ENCODE results near the gene CHAC1. TPM values are rescaled to one million over a fixed set of nuclear protein-coding genes. Genes with fewer than 3 reads are reported as not detected.

Gene CHAC1
- polyA plus RNA-seq, 3 donors from 2014 or later: 0.77 TPM; not detected in 2

GRCh38 chr15:40927873-40928806 lies 25.1 kb upstream of the CHAC1 start:
- Mint-ChIP-seq H3K4me1 (peaks cover 57 to 58% of the 10 kb centered on the region in 2 donors), H3K27me3 (ENCODE audit: low read depth in 3 of 3) (peaks cover 13 to 27% (median 26%) of the 10 kb centered on the region in 3 donors), H3K9me3 (no peaks in the 10 kb centered on the region), H3K4me3 (peak overlapping the region; percentile 69 to 83 (median 81)), H3K27ac (no peak overlapping the region), H3K36me3 (peaks cover 0 to under 1% (median 0%) of the 10 kb centered on the region in 3 donors)
- peak in 2 of 3 donors; percentile 31 to 47 for DNase-seq

- no peak within 1 kb of the TSS for H3K27ac Mint-ChIP-seq
- DNase-seq: peak in 1 of 3 donors; percentile 20
- H3K4me3 Mint-ChIP-seq: peak within 1 kb of the TSS; percentile 69 to 83 (median 81)
- peaks cover 0 to 4% (median 0%) of the 10 kb centered on the region in 3 donors for H3K36me3 Mint-ChIP-seq
- H3K4me1 Mint-ChIP-seq: peaks cover 58% of the 10 kb centered on the region in 2 donors
- H3K9me3 Mint-ChIP-seq: no peaks in the 10 kb centered on the region
- H3K27me3 Mint-ChIP-seq (ENCODE audit: low read depth in 3 of 3): peaks cover 14 to 29% (median 26%) of the 10 kb centered on the region in 3 donors
Observed at GRCh38 chr15:40928821-40929659, 24.2 kb upstream of the CHAC1 start, which contains the start of gene DLL4. DLL4 (plus strand) TSS chr15:40929340; CDS start chr15:40929669, 329 bp downstream.

GRCh38 chr15:40929660-40930429 lies 23.4 kb upstream of the CHAC1 start:
- H3K27me3 Mint-ChIP-seq (ENCODE audit: low read depth in 3 of 3): peaks cover 14 to 28% (median 24%) of the 10 kb centered on the region in 3 donors
- DNase-seq: no peak
- H3K9me3 Mint-ChIP-seq: no peaks in the 10 kb centered on the region
- no peak overlapping the region for H3K27ac Mint-ChIP-seq
- H3K4me1 Mint-ChIP-seq: peaks cover 58% of the 10 kb centered on the region in 2 donors
- peaks cover 0 to 4% (median 0%) of the 10 kb centered on the region in 3 donors for H3K36me3 Mint-ChIP-seq
- H3K4me3 Mint-ChIP-seq: peak overlapping the region; percentile 58 to 83 (median 76)

GRCh38 chr15:40930430-40931299 lies 22.6 kb upstream of the CHAC1 start:
- DNase-seq: no peak
- peaks cover 0 to 4% (median 0%) of the 10 kb centered on the region in 3 donors for H3K36me3 Mint-ChIP-seq
- H3K9me3 Mint-ChIP-seq: no peaks in the 10 kb centered on the region
- no peak overlapping the region for H3K27ac Mint-ChIP-seq
- H3K4me3 Mint-ChIP-seq: peak overlapping the region; percentile 58 to 76 (median 70)
- H3K27me3 Mint-ChIP-seq (ENCODE audit: low read depth in 3 of 3): peaks cover 14 to 24% (median 24%) of the 10 kb centered on the region in 3 donors
- H3K4me1 Mint-ChIP-seq: peaks cover 54 to 55% of the 10 kb centered on the region in 2 donors

DNA sequence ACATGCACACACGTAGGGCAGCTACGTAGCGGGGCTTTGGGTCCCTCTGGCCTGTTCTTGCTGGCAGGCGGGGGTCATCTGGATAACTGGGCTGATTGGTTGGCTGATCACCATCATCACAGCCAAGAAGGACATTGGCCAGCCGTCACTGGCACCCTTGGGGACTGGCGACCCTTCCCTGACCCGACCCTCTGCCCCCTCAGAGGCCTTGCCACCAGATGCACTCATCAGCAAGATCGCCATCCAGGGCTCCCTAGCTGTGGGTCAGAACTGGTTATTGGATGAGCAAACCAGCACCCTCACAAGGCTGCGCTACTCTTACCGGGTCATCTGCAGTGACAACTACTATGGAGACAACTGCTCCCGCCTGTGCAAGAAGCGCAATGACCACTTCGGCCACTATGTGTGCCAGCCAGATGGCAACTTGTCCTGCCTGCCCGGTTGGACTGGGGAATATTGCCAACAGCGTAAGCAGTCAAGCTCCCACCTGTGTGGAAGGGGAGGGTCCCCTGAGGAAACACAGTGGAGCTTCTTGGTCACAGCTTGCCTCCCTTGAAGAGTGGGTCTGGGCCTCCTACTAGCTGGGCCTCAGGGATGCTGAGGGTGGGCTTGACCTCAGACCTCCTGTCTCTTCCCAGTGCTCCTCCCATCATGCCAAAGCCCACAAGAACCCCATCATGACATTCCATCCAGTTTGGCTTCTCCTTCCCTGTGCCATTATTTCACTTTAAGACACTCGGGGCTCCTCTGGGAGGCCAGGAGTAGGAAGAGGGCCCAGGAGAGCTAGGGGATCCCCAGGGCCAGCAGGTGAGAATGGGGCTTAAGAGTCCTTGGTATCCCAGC lies 21.8 kb upstream of the CHAC1 start:
- DNase-seq: no peak
- peaks cover 12 to 24% (median 21%) of the 10 kb centered on the region in 3 donors for H3K27me3 Mint-ChIP-seq (ENCODE audit: low read depth in 3 of 3)
- H3K4me1 Mint-ChIP-seq: peaks cover 50 to 51% of the 10 kb centered on the region in 2 donors
- peaks cover 0 to 4% (median 0%) of the 10 kb centered on the region in 3 donors for H3K36me3 Mint-ChIP-seq
- H3K9me3 Mint-ChIP-seq: no peaks in the 10 kb centered on the region
- peak overlapping the region in 4 of 5 donors; percentile 52 to 76 (median 68) for H3K4me3 Mint-ChIP-seq
- no peak overlapping the region for H3K27ac Mint-ChIP-seq

DNA sequence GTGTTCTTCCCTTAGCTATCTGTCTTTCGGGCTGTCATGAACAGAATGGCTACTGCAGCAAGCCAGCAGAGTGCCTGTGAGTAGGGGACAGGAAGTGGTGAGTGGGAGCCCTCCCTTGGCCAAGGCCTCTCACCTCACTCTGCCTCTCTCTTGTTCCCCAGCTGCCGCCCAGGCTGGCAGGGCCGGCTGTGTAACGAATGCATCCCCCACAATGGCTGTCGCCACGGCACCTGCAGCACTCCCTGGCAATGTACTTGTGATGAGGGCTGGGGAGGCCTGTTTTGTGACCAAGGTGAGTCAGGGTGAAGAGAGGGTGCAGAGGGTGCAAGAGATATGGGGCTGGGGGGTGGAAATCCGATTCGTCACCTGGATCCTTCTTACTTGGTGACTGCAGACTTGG lies 21.1 kb upstream of the CHAC1 start:
- H3K4me1 Mint-ChIP-seq: peaks cover 43 to 45% of the 10 kb centered on the region in 2 donors
- H3K27me3 Mint-ChIP-seq (ENCODE audit: low read depth in 3 of 3): peaks cover 9 to 17% (median 15%) of the 10 kb centered on the region in 3 donors
- no peaks in the 10 kb centered on the region for H3K9me3 Mint-ChIP-seq
- peak overlapping the region in 1 of 5 donors; percentile 23 for H3K4me3 Mint-ChIP-seq
- DNase-seq: peak in 1 of 3 donors; percentile 24
- H3K36me3 Mint-ChIP-seq: peaks cover 0 to 4% (median 0%) of the 10 kb centered on the region in 3 donors
- no peak overlapping the region for H3K27ac Mint-ChIP-seq

DNA sequence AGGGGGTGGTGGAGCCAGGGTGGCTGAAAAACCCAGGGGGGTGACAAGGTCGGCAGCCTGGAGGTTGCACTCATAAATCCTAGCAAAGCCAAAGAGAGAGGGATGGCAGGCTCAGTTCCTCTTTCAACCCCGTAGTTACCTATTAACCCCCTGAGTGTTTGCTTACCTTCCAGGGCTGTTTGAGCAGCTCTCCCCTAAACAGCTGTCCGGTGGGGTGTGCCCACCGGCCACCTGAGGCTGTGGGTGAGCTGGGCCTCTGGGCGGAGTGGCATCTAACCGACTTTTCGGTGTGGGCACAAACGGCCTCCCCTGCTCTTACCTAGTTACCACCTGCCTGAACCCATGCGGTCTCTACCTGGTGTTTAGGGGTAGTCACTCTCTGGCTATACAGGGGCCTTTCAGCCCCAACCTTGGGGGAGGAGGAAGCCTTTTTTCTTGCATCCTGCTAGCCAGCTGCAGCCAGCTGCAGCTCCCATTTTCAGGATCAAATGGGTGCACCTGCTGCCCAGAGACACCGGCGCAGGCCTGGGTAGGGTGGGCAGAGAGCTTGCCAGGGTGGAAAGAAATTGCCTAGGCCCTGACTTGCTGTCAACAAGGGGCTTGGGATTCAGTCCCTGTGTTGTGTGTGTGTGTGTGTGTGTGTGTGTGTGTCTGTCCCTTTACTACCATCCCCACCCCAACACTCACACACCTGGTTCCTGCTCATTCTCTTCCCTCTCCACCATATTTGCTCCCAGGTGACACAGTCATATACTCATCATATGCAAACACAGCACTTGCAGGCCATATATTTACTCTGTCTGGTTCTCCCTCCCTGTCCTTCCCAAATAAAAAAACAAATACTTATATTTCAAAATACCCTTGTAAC lies 20.4 kb upstream of the CHAC1 start:
- Mint-ChIP-seq H3K4me1 (peaks cover 40 to 41% of the 10 kb centered on the region in 2 donors), H3K36me3 (peaks cover 0 to 4% (median 0%) of the 10 kb centered on the region in 3 donors), H3K9me3 (no peaks in the 10 kb centered on the region), H3K4me3 (no peak overlapping the region), H3K27ac (no peak overlapping the region), H3K27me3 (ENCODE audit: low read depth in 3 of 3) (peaks cover 7 to 15% (median 15%) of the 10 kb centered on the region in 3 donors)
- no peak for DNase-seq

DNA sequence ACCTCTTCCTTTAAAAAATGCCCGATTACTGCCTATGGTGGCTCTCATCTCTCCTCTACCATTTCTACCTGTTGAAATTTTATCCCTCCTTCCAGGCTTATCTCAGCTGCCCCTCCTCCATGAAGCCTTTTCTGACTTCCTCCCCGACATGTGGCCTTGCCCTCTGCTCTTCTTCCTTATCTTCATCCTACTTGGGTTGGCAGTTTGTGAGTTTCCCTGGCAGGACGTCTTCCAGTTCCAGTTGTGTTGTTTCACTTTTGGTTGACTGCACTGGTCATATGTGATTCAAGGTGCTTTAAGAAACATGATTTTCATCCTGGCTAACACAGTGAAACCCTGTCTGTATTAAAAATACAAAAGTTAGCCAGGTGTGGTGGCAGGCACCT lies 19.8 kb upstream of the CHAC1 start:
- H3K36me3 Mint-ChIP-seq: peaks cover 0 to 4% (median 0%) of the 10 kb centered on the region in 3 donors
- H3K9me3 Mint-ChIP-seq: no peaks in the 10 kb centered on the region
- H3K27me3 Mint-ChIP-seq (ENCODE audit: low read depth in 3 of 3): peaks cover 7 to 15% (median 15%) of the 10 kb centered on the region in 3 donors
- H3K4me3 Mint-ChIP-seq: no peak overlapping the region
- H3K27ac Mint-ChIP-seq: no peak overlapping the region
- no peak for DNase-seq
- H3K4me1 Mint-ChIP-seq: peaks cover 35 to 40% of the 10 kb centered on the region in 2 donors

DNA sequence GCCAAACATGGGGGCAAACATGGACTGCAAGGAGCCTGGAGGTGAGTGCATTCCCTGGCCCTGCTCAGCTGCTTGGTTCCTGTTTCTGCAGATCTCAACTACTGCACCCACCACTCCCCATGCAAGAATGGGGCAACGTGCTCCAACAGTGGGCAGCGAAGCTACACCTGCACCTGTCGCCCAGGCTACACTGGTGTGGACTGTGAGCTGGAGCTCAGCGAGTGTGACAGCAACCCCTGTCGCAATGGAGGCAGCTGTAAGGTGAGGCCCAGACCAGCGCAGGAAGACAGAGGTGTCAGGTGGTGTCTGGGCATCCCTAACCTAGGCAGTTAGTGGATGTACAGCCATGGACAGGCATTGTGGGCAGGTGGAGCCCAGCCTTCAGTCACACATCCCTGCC lies 18.8 kb upstream of the CHAC1 start:
- H3K27ac Mint-ChIP-seq: no peak overlapping the region
- peaks cover 0 to 4% (median 0%) of the 10 kb centered on the region in 3 donors for H3K36me3 Mint-ChIP-seq
- H3K4me3 Mint-ChIP-seq: no peak overlapping the region
- H3K27me3 Mint-ChIP-seq (ENCODE audit: low read depth in 3 of 3): peaks cover 4 to 12% (median 11%) of the 10 kb centered on the region in 3 donors
- no peaks in the 10 kb centered on the region for H3K9me3 Mint-ChIP-seq
- no peak for DNase-seq
- H3K4me1 Mint-ChIP-seq: peaks cover 28 to 31% of the 10 kb centered on the region in 2 donors

GRCh38 chr15:40936234-40936708 lies 17.0 kb upstream of the CHAC1 start:
- peaks cover 4 to 9% (median 5%) of the 10 kb centered on the region in 3 donors for H3K27me3 Mint-ChIP-seq (ENCODE audit: low read depth in 3 of 3)
- DNase-seq: no peak
- no peak overlapping the region for H3K4me3 Mint-ChIP-seq
- no peaks in the 10 kb centered on the region for H3K9me3 Mint-ChIP-seq
- H3K36me3 Mint-ChIP-seq: peaks cover 0 to 4% (median 0%) of the 10 kb centered on the region in 3 donors
- H3K27ac Mint-ChIP-seq: no peak overlapping the region
- H3K4me1 Mint-ChIP-seq: peaks cover 13 to 23% of the 10 kb centered on the region in 2 donors
